Measurements from ENCODE around the gene PDS5A.
"Not testable (repeated sequence)": the region's sequence is repeated elsewhere in the genome, so short reads cannot be mapped to it uniquely, and the experiment has no call there.

PDS5A gene

GRCh38 chr4:39910064-39910463, 67.6 kb downstream of the PDS5A start:
- H3K9ac ChIP-seq (ENCODE audit: low read length) = no peak overlapping the region
- H3K4me1 ChIP-seq (ENCODE audit: control insufficient read depth, insufficient read depth, low read length) = no peaks in the 10 kb centered on the region
- no peaks in the 10 kb centered on the region for H3K27me3 ChIP-seq (ENCODE audit: control insufficient read depth, insufficient read depth, low read length)
- H3K27ac ChIP-seq (ENCODE audit: low read depth, low read length) = no peak overlapping the region
- H3K36me3 ChIP-seq (ENCODE audit: control insufficient read depth, insufficient read depth, low read length) = peaks cover 5% of the 10 kb centered on the region
- H3K4me3 ChIP-seq (ENCODE audit: low read length) = no peak overlapping the region

GRCh38 chr4:39908284-39908683, 69.4 kb downstream of the PDS5A start:
- Histone ChIP-seq H3K36me3 (ENCODE audit: control insufficient read depth, insufficient read depth, low read length) (peaks cover 4% of the 10 kb centered on the region), H3K4me3 (ENCODE audit: low read length) (no peak overlapping the region)

GRCh38 chr4:39905656-39906055, 72.1 kb downstream of the PDS5A start:
- no peaks in the 10 kb centered on the region for H3K4me1 ChIP-seq (ENCODE audit: control insufficient read depth, insufficient read depth, low read length)
- H3K9ac ChIP-seq (ENCODE audit: low read length) = no peak overlapping the region
- H3K27ac ChIP-seq (ENCODE audit: low read depth, low read length) = no peak overlapping the region
- H3K36me3 ChIP-seq (ENCODE audit: control insufficient read depth, insufficient read depth, low read length) = peaks cover 10% of the 10 kb centered on the region
- no peaks in the 10 kb centered on the region for H3K27me3 ChIP-seq (ENCODE audit: control insufficient read depth, insufficient read depth, low read length)
- no peak overlapping the region for H3K4me3 ChIP-seq (ENCODE audit: low read length)

More at GRCh38 chr4:39908284-39908683, 69.4 kb downstream of the PDS5A start:
- no peaks in the 10 kb centered on the region for H3K4me1 ChIP-seq (ENCODE audit: control insufficient read depth, insufficient read depth, low read length)
- H3K27me3 ChIP-seq (ENCODE audit: control insufficient read depth, insufficient read depth, low read length) = no peaks in the 10 kb centered on the region
- no peak overlapping the region for H3K9ac ChIP-seq (ENCODE audit: low read length)
- no peak overlapping the region for H3K27ac ChIP-seq (ENCODE audit: low read depth, low read length)

- H3K4me1 ChIP-seq (ENCODE audit: control insufficient read depth, insufficient read depth, low read length); H3K9ac ChIP-seq (ENCODE audit: low read length); H3K4me3 ChIP-seq (ENCODE audit: low read length); H3K27me3 ChIP-seq (ENCODE audit: control insufficient read depth, insufficient read depth, low read length); H3K27ac ChIP-seq (ENCODE audit: low read depth, low read length): not testable (repeated sequence)
- peaks cover 10% of the 10 kb centered on the region for H3K36me3 ChIP-seq (ENCODE audit: control insufficient read depth, insufficient read depth, low read length)
Measured at GRCh38 chr4:39905019-39905418, 72.7 kb downstream of the PDS5A start.

DNA sequence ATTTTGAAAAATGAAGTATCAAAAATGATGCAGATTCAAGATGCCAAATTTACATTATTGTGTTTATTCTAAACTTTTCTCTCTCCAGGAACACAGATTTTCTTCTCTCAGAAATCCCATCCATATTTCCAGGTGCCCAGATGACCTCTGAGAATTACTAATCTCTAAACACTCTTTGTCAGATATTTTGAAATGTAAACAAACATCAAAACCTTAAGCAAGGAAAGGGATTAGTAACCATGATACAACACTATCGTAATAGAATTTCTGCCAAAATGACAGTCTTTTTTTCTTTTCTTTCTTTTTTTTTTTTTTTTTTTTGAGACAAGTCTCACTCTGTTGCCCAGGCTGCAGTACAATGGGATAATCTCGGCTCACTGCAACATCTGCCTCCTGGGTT, 76.7 kb downstream of the PDS5A start:
- Histone ChIP-seq H3K9ac (ENCODE audit: low read length) (no peak overlapping the region), H3K4me3 (ENCODE audit: low read length) (no peak overlapping the region), H3K4me1 (ENCODE audit: control insufficient read depth, insufficient read depth, low read length) (no peaks in the 10 kb centered on the region), H3K36me3 (ENCODE audit: control insufficient read depth, insufficient read depth, low read length) (peaks cover 19% of the 10 kb centered on the region), H3K27me3 (ENCODE audit: control insufficient read depth, insufficient read depth, low read length) (no peaks in the 10 kb centered on the region), H3K27ac (ENCODE audit: low read depth, low read length) (no peak overlapping the region)

- no peak overlapping the region for H3K27ac ChIP-seq (ENCODE audit: low read depth, low read length)
- no peaks in the 10 kb centered on the region for H3K4me1 ChIP-seq (ENCODE audit: control insufficient read depth, insufficient read depth, low read length)
- H3K9ac ChIP-seq (ENCODE audit: low read length) = no peak overlapping the region
- peaks cover 19% of the 10 kb centered on the region for H3K36me3 ChIP-seq (ENCODE audit: control insufficient read depth, insufficient read depth, low read length)
- no peaks in the 10 kb centered on the region for H3K27me3 ChIP-seq (ENCODE audit: control insufficient read depth, insufficient read depth, low read length)
- H3K4me3 ChIP-seq (ENCODE audit: low read length) = no peak overlapping the region
Measured at GRCh38 chr4:39899291-39899690, 78.4 kb downstream of the PDS5A start.

- Histone ChIP-seq H3K27ac (ENCODE audit: low read depth, low read length) (no peak overlapping the region), H3K4me1 (ENCODE audit: control insufficient read depth, insufficient read depth, low read length) (no peaks in the 10 kb centered on the region), H3K27me3 (ENCODE audit: control insufficient read depth, insufficient read depth, low read length) (no peaks in the 10 kb centered on the region), H3K9ac (ENCODE audit: low read length) (no peak overlapping the region), H3K4me3 (ENCODE audit: low read length) (no peak overlapping the region), H3K36me3 (ENCODE audit: control insufficient read depth, insufficient read depth, low read length) (peaks cover 19% of the 10 kb centered on the region)
Measured at GRCh38 chr4:39898015-39898414, 79.7 kb downstream of the PDS5A start.

- Histone ChIP-seq H3K4me1 (ENCODE audit: control insufficient read depth, insufficient read depth, low read length) (no peaks in the 10 kb centered on the region), H3K36me3 (ENCODE audit: control insufficient read depth, insufficient read depth, low read length) (peaks cover 7% of the 10 kb centered on the region), H3K4me3 (ENCODE audit: low read length) (no peak overlapping the region), H3K9ac (ENCODE audit: low read length) (no peak overlapping the region), H3K27ac (ENCODE audit: low read depth, low read length) (no peak overlapping the region), H3K27me3 (ENCODE audit: control insufficient read depth, insufficient read depth, low read length) (no peaks in the 10 kb centered on the region)
Measured at GRCh38 chr4:39893693-39894072, 84.0 kb downstream of the PDS5A start.

- Histone ChIP-seq H3K27me3 (ENCODE audit: control insufficient read depth, insufficient read depth, low read length) (no peaks in the 10 kb centered on the region), H3K4me3 (ENCODE audit: low read length) (no peak overlapping the region), H3K9ac (ENCODE audit: low read length) (no peak overlapping the region), H3K4me1 (ENCODE audit: control insufficient read depth, insufficient read depth, low read length) (no peaks in the 10 kb centered on the region), H3K36me3 (ENCODE audit: control insufficient read depth, insufficient read depth, low read length) (peaks cover 8% of the 10 kb centered on the region), H3K27ac (ENCODE audit: low read depth, low read length) (no peak overlapping the region)
Measured at GRCh38 chr4:39892988-39893692, 84.6 kb downstream of the PDS5A start.

DNA sequence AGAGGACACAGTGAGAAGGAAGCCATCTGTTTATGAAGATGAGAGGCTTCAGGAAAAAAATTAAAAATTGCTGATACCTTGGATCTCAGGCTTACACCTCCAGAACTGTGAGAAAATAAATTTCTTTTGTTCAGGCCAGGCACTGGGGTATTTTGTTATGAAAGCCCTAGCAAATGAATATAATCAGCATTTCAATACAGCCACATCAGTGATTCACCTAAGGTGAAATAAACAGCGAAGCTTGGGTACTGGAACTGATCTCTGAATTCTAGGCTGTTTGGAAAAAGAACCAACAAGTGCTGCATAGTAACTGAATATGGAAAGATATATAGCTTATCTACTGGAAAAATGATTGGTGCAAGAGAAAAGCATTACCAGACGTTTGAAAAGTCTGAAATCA, 88.5 kb downstream of the PDS5A start:
- H3K9ac ChIP-seq (ENCODE audit: low read length) = no peak overlapping the region
- H3K4me1 ChIP-seq (ENCODE audit: control insufficient read depth, insufficient read depth, low read length) = no peaks in the 10 kb centered on the region
- H3K4me3 ChIP-seq (ENCODE audit: low read length) = no peak overlapping the region
- peaks cover 4% of the 10 kb centered on the region for H3K36me3 ChIP-seq (ENCODE audit: control insufficient read depth, insufficient read depth, low read length)
- H3K27me3 ChIP-seq (ENCODE audit: control insufficient read depth, insufficient read depth, low read length) = no peaks in the 10 kb centered on the region
- H3K27ac ChIP-seq (ENCODE audit: low read depth, low read length) = no peak overlapping the region

DNA sequence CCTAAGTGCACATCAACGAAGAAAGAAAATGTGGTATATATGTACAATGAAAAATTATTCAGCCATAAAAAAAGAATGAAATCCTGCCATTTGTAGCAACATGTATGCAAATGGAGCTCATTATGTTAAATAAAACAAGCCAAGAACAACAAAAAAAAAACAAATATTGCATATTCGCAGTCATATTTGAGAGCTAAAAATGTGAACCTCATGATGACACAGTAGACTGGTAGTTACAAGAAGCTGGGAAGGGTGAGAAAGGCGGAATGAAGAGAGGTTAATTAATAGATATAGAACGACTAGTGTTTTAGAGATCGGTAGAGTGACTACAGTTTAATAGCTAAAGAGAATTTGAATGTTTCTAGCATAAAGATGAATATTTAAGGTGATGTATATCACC, 89.2 kb downstream of the PDS5A start:
- Histone ChIP-seq H3K4me3 (ENCODE audit: low read length) (no peak overlapping the region), H3K27ac (ENCODE audit: low read depth, low read length) (no peak overlapping the region), H3K4me1 (ENCODE audit: control insufficient read depth, insufficient read depth, low read length) (no peaks in the 10 kb centered on the region), H3K36me3 (ENCODE audit: control insufficient read depth, insufficient read depth, low read length) (peaks cover 4% of the 10 kb centered on the region), H3K27me3 (ENCODE audit: control insufficient read depth, insufficient read depth, low read length) (no peaks in the 10 kb centered on the region), H3K9ac (ENCODE audit: low read length) (no peak overlapping the region)

GRCh38 chr4:39883646-39884045, 94.1 kb downstream of the PDS5A start:
- peaks cover 6% of the 10 kb centered on the region for H3K36me3 ChIP-seq (ENCODE audit: control insufficient read depth, insufficient read depth, low read length)
- no peaks in the 10 kb centered on the region for H3K4me1 ChIP-seq (ENCODE audit: control insufficient read depth, insufficient read depth, low read length)
- H3K27ac ChIP-seq (ENCODE audit: low read depth, low read length) = no peak overlapping the region
- no peak overlapping the region for H3K4me3 ChIP-seq (ENCODE audit: low read length)
- no peaks in the 10 kb centered on the region for H3K27me3 ChIP-seq (ENCODE audit: control insufficient read depth, insufficient read depth, low read length)
- H3K9ac ChIP-seq (ENCODE audit: low read length) = no peak overlapping the region

DNA sequence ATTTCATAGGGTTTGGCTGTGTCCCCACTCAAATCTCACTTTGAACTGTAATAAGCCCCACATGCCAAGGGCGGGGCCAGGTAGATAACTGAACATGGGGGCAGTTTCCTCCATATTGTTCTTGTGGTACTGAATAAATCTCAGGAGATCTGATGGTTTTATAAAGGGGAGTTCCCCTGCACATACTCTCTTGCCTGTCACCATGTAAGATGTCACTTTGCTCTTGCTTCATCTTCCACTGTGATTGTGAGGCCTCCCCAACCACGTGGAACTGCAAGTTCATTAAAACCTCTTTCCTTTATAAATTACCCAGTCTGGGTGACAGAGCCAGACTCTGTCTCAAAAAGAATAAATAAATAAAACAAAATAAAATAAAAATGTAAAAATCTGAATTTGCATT, 95.9 kb downstream of the PDS5A start:
- H3K27ac ChIP-seq (ENCODE audit: low read depth, low read length) = no peak overlapping the region
- peaks cover 3% of the 10 kb centered on the region for H3K36me3 ChIP-seq (ENCODE audit: control insufficient read depth, insufficient read depth, low read length)
- H3K27me3 ChIP-seq (ENCODE audit: control insufficient read depth, insufficient read depth, low read length) = no peaks in the 10 kb centered on the region
- H3K4me3 ChIP-seq (ENCODE audit: low read length) = no peak overlapping the region
- H3K4me1 ChIP-seq (ENCODE audit: control insufficient read depth, insufficient read depth, low read length) = no peaks in the 10 kb centered on the region
- H3K9ac ChIP-seq (ENCODE audit: low read length) = no peak overlapping the region
